ENCODE data around the gene TMEM233.
"Not testable (repeated sequence)": the region's sequence is repeated elsewhere in the genome, so short reads cannot be mapped to it uniquely, and the experiment has no call there.

Gene TMEM233

DNA sequence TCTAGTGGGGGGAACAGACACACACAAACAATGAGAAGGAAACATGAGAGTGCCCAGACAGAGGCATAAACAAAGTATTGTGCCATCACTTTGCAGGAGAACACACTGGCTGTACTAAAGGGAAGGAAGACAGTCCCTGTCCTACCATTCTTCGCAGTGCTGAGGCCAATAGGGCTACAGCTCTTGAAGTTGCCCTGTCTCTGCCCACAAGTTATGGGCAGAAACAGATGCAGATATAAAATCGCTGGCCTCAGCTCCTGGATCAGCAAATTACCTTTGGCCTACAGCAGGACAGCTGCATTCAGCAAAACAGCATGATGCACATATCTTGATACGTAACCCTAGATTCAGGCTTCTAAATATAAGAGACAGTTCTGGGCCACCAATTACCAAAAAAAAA is 51.4 kb downstream of the TMEM233 start:
- no peak for FAIRE-seq
- TF ChIP-seq TAF1 (IDR thresholded peaks at IDR 0.05; ENCODE audit: low read depth, low read length): no peak
- no peak for TF ChIP-seq POLR2A (IDR thresholded peaks at IDR 0.05; ENCODE audit: low read depth, low read length)
- TF ChIP-seq SPI1 (IDR thresholded peaks at IDR 0.05; ENCODE audit: low read depth, low read length): no peak
- no peak for TF ChIP-seq POLR2AphosphoS5 (IDR thresholded peaks at IDR 0.05; ENCODE audit: low read depth, low read length)
- TF ChIP-seq POU2F2 (IDR thresholded peaks at IDR 0.05; ENCODE audit: low read depth, low read length): no peak
- TF ChIP-seq PAX5 (IDR thresholded peaks at IDR 0.05; ENCODE audit: insufficient read depth, low read length, severe bottlenecking): no peak
- no peak for DNase-seq (ENCODE audit: insufficient read length, low spot score)

DNA sequence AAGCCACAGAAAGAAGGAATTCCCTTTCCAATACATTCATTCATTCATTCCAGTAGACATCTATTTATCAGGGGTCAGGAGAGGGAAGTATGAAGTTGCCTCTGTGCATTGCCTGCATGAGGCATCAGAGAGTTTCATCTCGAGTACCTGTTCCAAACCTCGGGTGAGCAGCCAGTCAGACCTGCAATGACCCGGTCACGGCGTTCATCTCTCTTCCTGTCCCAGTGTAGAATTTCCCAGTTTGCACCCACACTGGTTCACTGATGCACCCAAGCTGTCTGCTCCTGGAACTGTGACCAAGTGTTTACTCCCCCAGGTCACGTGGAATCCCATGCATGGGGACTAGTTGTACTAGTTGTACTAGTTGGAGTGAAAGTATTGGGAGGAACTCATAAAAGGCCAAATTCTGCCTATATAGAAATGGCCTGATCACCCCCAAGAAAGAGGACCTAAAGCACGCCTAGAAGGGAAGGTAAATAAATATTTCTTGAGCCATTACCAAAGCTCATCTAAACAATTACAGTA is 52.0 kb downstream of the TMEM233 start:
- FAIRE-seq (no peak), DNase-seq (ENCODE audit: insufficient read length, low spot score) (no peak)
- TF ChIP-seq TAF1 (IDR thresholded peaks at IDR 0.05; ENCODE audit: low read depth, low read length) (no peak), POLR2A (IDR thresholded peaks at IDR 0.05; ENCODE audit: low read depth, low read length) (no peak), PAX5 (IDR thresholded peaks at IDR 0.05; ENCODE audit: insufficient read depth, low read length, severe bottlenecking) (no peak), POU2F2 (IDR thresholded peaks at IDR 0.05; ENCODE audit: low read depth, low read length) (no peak)

DNA sequence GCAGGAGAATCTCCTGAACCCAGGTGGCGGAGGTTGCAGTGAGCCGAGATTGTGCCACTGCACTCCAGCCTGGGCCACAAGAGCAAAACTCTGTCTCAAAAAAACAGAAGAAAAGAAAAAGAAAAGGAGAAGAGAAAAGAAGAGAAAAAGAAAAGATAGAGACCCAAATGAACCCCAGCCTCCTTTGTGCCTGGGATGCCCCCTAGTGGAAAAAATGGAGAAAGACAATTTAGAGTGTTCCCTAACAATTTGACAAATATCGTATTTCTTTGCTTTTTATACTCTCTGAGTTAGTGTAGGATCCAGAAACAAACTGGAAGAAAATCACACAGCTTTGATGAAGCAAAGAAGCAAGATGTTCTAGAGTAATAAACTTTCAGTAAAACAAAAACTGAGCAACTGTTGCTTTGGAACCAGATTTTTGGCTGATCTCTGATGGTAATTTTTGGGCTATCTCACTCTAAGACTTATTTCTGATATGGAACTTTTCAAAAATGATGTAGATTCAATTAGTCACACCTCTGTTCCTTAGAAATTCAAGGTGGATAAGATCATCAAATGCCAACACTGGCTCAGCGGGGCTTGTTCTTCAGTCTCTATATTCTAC is 55.7 kb downstream of the TMEM233 start:
- FAIRE-seq: no peak
- peak; percentile 42 for DNase-seq (ENCODE audit: insufficient read length, low spot score)
- TF ChIP-seq TAF1 (IDR thresholded peaks at IDR 0.05; ENCODE audit: low read depth, low read length) (no peak), SPI1 (IDR thresholded peaks at IDR 0.05; ENCODE audit: low read depth, low read length) (no peak)

DNA sequence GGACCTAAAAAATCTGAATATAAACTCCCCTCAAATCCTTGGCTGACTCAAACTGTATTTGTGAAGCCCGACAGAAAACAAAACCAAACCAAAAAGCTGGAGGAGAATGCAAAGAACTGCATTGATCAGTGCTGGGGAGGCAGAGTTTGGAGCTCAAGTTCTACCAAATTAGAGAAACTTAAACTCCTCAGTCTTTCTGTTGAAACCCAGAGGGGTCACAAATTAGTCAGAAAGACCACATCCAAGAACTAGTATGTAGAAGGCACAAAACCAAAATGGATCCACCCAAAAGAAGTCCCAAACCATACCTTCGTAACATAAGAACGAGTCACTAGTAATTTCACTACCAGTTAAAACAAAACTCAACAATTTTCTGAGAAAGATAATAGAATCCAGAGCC is 59.1 kb downstream of the TMEM233 start:
- FAIRE-seq (no peak), DNase-seq (ENCODE audit: insufficient read length, low spot score) (no peak)
- TF ChIP-seq POLR2A (IDR thresholded peaks at IDR 0.05; ENCODE audit: low read depth, low read length) (no peak), SPI1 (IDR thresholded peaks at IDR 0.05; ENCODE audit: low read depth, low read length) (no peak), TAF1 (IDR thresholded peaks at IDR 0.05; ENCODE audit: low read depth, low read length) (no peak), POLR2AphosphoS5 (IDR thresholded peaks at IDR 0.05; ENCODE audit: low read depth, low read length) (no peak), POU2F2 (IDR thresholded peaks at IDR 0.05; ENCODE audit: low read depth, low read length) (no peak), PAX5 (IDR thresholded peaks at IDR 0.05; ENCODE audit: insufficient read depth, low read length, severe bottlenecking) (no peak)

DNA sequence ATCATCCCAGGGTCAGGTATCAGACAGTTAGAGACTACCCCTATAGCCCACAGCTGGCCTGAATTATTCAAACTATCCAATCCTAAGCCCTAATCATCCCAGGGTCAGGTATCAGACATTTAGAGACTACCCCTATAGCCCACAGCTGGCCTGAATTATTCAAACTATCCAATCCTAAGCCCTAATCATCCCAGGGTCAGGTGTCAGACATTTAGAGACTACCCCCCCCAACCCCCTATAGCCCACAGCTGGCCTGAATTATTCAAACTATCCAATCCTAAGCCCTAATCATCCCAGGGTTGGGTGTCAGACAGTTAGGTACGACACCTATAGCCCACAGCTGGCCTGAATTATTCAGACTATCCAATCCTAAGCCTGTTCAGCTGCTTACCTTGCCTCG is 63.4 kb downstream of the TMEM233 start:
- DNase-seq (ENCODE audit: insufficient read length, low spot score); FAIRE-seq: not testable (repeated sequence)

DNA sequence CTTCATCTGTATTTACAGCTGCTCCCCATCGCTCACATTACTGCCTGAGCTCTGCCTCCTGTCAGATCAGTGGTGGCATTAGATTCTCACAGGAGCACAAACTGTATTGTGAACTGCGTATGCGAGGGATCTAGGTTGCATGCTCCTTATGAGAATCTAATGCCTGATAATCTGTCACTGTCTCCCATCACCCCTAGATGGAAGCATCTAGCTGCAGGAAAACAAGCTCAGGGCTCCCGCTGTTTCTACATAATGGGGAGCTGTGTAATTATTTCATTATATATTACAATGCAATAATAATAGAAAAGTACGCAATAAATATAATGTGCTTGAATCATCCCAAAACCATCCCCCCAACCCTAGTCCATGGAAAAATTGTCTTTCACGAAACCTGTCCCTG is 64.6 kb downstream of the TMEM233 start:
- DNase-seq (ENCODE audit: insufficient read length, low spot score); FAIRE-seq: not testable (repeated sequence)

DNA sequence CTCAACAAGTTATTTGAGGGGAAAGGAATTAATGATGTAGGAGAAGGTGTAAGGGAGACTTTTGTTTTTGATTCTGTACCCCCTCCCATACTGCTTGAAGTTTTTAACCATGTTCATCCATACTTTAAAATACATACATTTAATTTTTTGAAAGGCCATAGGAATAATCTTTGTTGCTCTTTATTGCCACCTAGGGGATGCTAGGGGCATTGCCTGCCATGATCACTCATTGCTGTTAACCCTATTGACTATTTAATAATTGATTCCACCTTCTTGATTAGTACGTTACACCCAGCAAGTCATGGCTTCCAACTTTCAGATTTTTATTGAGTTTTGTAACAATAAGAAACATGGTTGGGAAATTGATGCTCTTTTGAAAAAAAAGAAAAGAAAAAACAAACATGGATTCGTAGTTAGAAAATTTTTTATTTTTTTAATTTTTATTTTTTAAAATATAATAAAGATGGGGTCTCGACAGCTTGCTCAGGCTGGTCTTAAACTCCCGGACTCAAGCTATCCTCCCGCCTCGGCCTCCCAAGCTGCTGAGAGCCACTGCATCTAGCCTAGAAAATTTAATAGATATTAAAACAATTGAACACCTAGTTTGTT is 65.8 kb downstream of the TMEM233 start:
- DNase-seq (ENCODE audit: insufficient read length, low spot score) (peak; percentile 22), FAIRE-seq (peak; percentile 45)
- no peak for TF ChIP-seq SPI1 (IDR thresholded peaks at IDR 0.05; ENCODE audit: low read depth, low read length)
- no peak for TF ChIP-seq TAF1 (IDR thresholded peaks at IDR 0.05; ENCODE audit: low read depth, low read length)
- no peak for TF ChIP-seq POLR2A (IDR thresholded peaks at IDR 0.05; ENCODE audit: low read depth, low read length)
- TF ChIP-seq POU2F2 (IDR thresholded peaks at IDR 0.05; ENCODE audit: low read depth, low read length): no peak
- TF ChIP-seq PAX5 (IDR thresholded peaks at IDR 0.05; ENCODE audit: insufficient read depth, low read length, severe bottlenecking): no peak
- no peak for TF ChIP-seq POLR2AphosphoS5 (IDR thresholded peaks at IDR 0.05; ENCODE audit: low read depth, low read length)

DNA sequence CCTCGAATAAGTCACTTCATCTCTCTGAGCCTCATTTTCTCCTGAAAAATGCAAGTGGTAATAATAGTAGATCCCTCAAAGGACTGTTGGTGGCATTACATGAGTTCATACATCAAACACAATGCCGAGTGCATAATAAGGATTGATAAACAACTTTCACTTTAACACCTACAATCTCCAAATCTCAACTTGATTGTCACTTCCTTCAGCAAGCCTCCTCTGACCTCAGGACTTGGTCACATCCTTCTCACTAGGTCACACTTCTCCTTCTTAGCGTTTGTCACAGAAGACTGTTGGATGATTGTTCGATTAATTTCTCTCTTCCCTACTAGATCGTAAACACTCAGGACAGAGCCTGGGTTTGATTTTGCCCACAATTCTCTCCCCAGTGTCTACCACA is 66.5 kb downstream of the TMEM233 start:
- FAIRE-seq (no peak), DNase-seq (ENCODE audit: insufficient read length, low spot score) (no peak)
- TF ChIP-seq POU2F2 (IDR thresholded peaks at IDR 0.05; ENCODE audit: low read depth, low read length) (no peak), SPI1 (IDR thresholded peaks at IDR 0.05; ENCODE audit: low read depth, low read length) (peak; percentile 29; the same call in 1 of the 2 replicates)

DNA sequence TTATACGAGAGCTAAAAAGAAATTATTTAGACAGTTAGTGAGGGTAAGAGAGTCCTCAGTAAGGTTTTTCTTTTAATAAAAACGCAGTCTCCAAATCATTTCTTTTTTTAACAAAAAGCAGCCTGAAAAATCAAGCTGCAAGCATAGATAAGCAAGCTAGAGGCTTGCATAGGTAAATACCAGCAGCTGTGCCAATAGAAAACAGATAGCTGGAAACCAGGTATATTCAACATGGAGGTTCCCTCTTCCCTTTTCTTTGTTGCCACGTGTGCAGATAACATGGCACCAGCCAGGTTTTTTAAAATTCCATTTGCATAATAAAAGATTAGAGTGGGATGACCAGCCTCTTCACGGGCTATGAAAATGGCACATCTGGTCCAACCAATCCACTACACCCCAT is 68.3 kb downstream of the TMEM233 start:
- DNase-seq (ENCODE audit: insufficient read length, low spot score) (no peak), FAIRE-seq (no peak)
- TF ChIP-seq TAF1 (IDR thresholded peaks at IDR 0.05; ENCODE audit: low read depth, low read length) (no peak), POU2F2 (IDR thresholded peaks at IDR 0.05; ENCODE audit: low read depth, low read length) (no peak)

DNA sequence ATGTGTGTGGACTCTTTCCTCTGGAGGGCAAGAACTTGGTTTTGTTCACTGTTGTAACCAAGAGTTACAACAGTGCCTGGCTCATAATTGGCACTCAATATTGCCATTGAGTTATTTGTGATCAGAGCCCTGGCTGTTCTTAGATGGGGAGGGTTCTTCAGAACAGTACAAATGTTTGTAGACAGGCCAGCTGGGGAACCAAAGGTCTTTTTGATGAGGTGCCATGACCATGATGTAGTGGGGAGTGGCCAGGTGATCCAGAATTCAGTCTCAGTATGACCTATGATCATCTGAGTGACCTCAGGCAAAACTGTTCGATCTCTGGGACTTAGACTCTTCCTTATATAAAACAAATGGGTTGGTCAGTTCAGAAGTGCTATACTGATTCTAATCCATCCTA is 71.1 kb downstream of the TMEM233 start:
- FAIRE-seq (no peak), DNase-seq (ENCODE audit: insufficient read length, low spot score) (no peak)
- TF ChIP-seq POU2F2 (IDR thresholded peaks at IDR 0.05; ENCODE audit: low read depth, low read length): no peak
- no peak for TF ChIP-seq SPI1 (IDR thresholded peaks at IDR 0.05; ENCODE audit: low read depth, low read length)

DNA sequence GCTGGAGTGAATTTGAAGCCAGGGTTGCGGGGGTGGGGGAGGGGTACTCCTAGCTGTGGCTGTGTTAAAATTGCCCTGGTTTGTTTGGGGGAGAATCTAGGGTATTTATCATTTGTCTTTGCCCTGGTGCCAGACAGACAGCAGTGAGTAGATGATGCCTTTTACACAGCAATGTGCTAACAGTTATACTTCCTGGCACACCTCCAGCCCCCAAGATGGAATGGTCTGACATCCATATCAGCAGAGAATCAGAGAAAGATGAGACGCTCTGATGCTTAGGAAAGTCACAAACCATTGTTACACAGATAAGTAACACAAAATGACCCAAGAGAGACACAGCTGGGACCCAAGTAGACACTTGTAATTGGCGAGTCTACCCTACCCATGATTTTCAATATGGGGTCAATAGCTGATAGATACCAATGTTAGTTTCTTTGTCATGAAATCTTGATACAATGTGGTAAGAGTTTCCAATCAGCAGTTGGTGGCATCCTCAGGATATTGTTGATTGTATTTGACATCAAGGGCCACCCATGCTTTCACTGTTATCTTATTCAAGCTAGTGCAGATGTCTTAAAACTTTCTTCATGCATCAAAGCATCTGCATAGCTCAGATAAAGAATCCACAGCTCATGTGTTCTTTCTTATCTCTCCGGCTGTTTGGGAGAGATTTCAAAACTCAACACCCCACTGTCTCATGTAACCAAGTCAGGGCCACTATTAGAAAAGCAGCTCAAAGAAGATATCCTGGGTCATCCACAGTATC is 71.8 kb downstream of the TMEM233 start:
- FAIRE-seq: no peak
- no peak for TF ChIP-seq TAF1 (IDR thresholded peaks at IDR 0.05; ENCODE audit: low read depth, low read length)
- no peak for TF ChIP-seq POU2F2 (IDR thresholded peaks at IDR 0.05; ENCODE audit: low read depth, low read length)
- no peak for TF ChIP-seq POLR2A (IDR thresholded peaks at IDR 0.05; ENCODE audit: low read depth, low read length)
- TF ChIP-seq SPI1 (IDR thresholded peaks at IDR 0.05; ENCODE audit: low read depth, low read length): no peak
- no peak for TF ChIP-seq POLR2AphosphoS5 (IDR thresholded peaks at IDR 0.05; ENCODE audit: low read depth, low read length)
- no peak for TF ChIP-seq PAX5 (IDR thresholded peaks at IDR 0.05; ENCODE audit: insufficient read depth, low read length, severe bottlenecking)
- DNase-seq (ENCODE audit: insufficient read length, low spot score): no peak
